Transverse colon (tissue), 4 donors: Measurements from ENCODE around the gene SP2.

Experiments used
- CTCF ChIP-seq, 5 experiments: fragments of 200-600 bp in 3 of 5; fragments of 450-650 bp in 2 of 5; sonication (generic) in 3 of 5; IDR thresholded peaks; 1 replicate in 2 of 5; 2 replicates in 3 of 5; pipeline ENCODE4 v1.5.1; 2016 to 2017; ENCODE audit warnings: antibody characterized with exemption in 5 of 5, inconsistent platforms in 3 of 5, mild to moderate bottlenecking in 2 of 5, moderate library complexity in 1 of 5
- POLR2A ChIP-seq: fragments of 450-650 bp; IDR thresholded peaks from one replicate; pipeline ENCODE4 v1.6.1; 2016; ENCODE audit warnings: antibody characterized with exemption, mild to moderate bottlenecking, moderate library complexity
- POLR2AphosphoS5 ChIP-seq, 3 donors: sonication (generic); formaldehyde crosslinking; IDR thresholded peaks; one replicate each; pipeline ENCODE4 v1.6.1; 2016; ENCODE audit warnings: antibody characterized with exemption in 3 of 3

- TF ChIP-seq POLR2AphosphoS5 (IDR thresholded peaks at IDR 0.05) (no peak), CTCF (IDR thresholded peaks at IDR 0.05) (no peak), POLR2A (no peak)
Observed at GRCh38 chr17:47918006-47918405, 22.0 kb downstream of the SP2 start.
